K562 (cell line): ENCODE data around the gene ADAMTSL3. TPM values are rescaled to one million over a fixed set of nuclear protein-coding genes. Genes with fewer than 3 reads are reported as not detected.

Experiments used
- ATAC-seq: fragments of 200-7000 bp; cut with Tn5 transposase; 3 replicates; pipeline ENCODE4 v1.9.1; 2020; ENCODE audit warnings: moderate library complexity
- BruUV-seq: library from RNA; stranded (reverse); fragments of 400-500 nt; replicated peaks from 2 replicates; lab custom pipeline; 2021; lab: Mats Ljungman, UMichigan
- CTCF ChIA-PET: fragments of 300-600 bp; formaldehyde crosslinking; extraction: SDS; loops from one replicate; lab custom pipeline; 2021; ENCODE audit warnings: low intra/inter-chr PET ratio; lab: Yijun Ruan, JAX
- POLR2A ChIA-PET: fragments of 300-600, 350-650 bp; sonication (Branson Sonifier 250); formaldehyde crosslinking; extraction: SDS; loops from one replicate; lab custom pipeline; 2021; ENCODE audit warnings: antibody characterized with exemption, inconsistent platforms; lab: Yijun Ruan, JAX
- DNase-seq, 4 experiments: peaks; one replicate each; pipeline versions ENCODE4 v3.0.0 to v3.0.0-alpha.2; 2011 to 2018; ENCODE audit warnings: low spot score in 3 of 4, mixed read lengths in 3 of 4; ENCODE audit errors: extremely low read depth in 1 of 4
- FAIRE-seq: peaks from 2 replicates; lab custom pipeline; 2011; peaks lifted over from hg19 to GRCh38; lab: Jason Lieb, UNC
- H2AFZ ChIP-seq: 2 replicates; pipeline ENCODE4 v1.6.0; 2011; ENCODE audit warnings: low read depth, low read length, control low read depth, inconsistent platforms
- H3K27ac ChIP-seq: fragments of 200-600 bp; 3 replicates; pipeline ENCODE4 v1.8.0; 2011; ENCODE audit warnings: low read depth, mild to moderate bottlenecking, control low read depth, inconsistent platforms, low read length, moderate library complexity, mixed read lengths; ENCODE audit errors: extremely low read depth
- H3K27me3 ChIP-seq, 2 experiments: fragments of 300-600 bp in 1 of 2; 2 replicates in 1 of 2; 3 replicates in 1 of 2; pipeline versions ENCODE4 v1.6.0 to v1.8.0; 2011; ENCODE audit warnings: inconsistent platforms in 2 of 2, low read length in 2 of 2, mild to moderate bottlenecking in 1 of 2, mixed read lengths in 1 of 2, moderate library complexity in 1 of 2; ENCODE audit not compliant: control insufficient read depth in 2 of 2, insufficient read depth in 2 of 2
- H3K36me3 ChIP-seq: fragments of 300-600 bp; 3 replicates; pipeline ENCODE4 v1.8.0; 2011; ENCODE audit warnings: mild to moderate bottlenecking, low read length, inconsistent platforms; ENCODE audit not compliant: control insufficient read depth, insufficient read depth
- H3K4me1 ChIP-seq, 2 experiments: fragments of 200-600 bp in 1 of 2; replicated peaks in 1 of 2; 2 replicates in 1 of 2; 3 replicates in 1 of 2; pipeline versions ENCODE4 v1.5.1 to v1.8.0; 2011; ENCODE audit warnings: inconsistent platforms in 2 of 2, low read length in 2 of 2, mild to moderate bottlenecking in 1 of 2, mixed read lengths in 1 of 2, moderate library complexity in 1 of 2; ENCODE audit not compliant: control insufficient read depth in 2 of 2, insufficient read depth in 2 of 2
- H3K4me2 ChIP-seq: 2 replicates; pipeline ENCODE4 v1.6.1; 2011; ENCODE audit warnings: low read length, control low read depth, inconsistent platforms, mixed read lengths; ENCODE audit not compliant: insufficient read depth
- H3K4me3 ChIP-seq: fragments of 200-600 bp; sonication (generic), shearing (Covaris generic); 2 replicates; pipeline ENCODE4 v1.5.1; 2016; ENCODE audit warnings: control low read depth, inconsistent platforms
- H3K79me2 ChIP-seq: fragments of 200-600 bp; 3 replicates; pipeline ENCODE4 v1.8.0; 2011; ENCODE audit warnings: low read length, inconsistent platforms; ENCODE audit not compliant: control insufficient read depth, insufficient read depth
- H3K9ac ChIP-seq, 2 experiments: 2 replicates each; pipeline versions ENCODE4 v1.6.0 to v1.6.1; 2011; ENCODE audit warnings: low read depth in 2 of 2, low read length in 2 of 2, control low read depth in 1 of 2, inconsistent platforms in 1 of 2, mild to moderate bottlenecking in 1 of 2, mixed read lengths in 1 of 2; ENCODE audit not compliant: insufficient read depth in 1 of 2
- H3K9me1 ChIP-seq: one replicate; pipeline ENCODE4 v1.6.0; 2011; ENCODE audit warnings: inconsistent platforms, mild to moderate bottlenecking, low read length, moderate library complexity; ENCODE audit not compliant: control insufficient read depth, insufficient read depth
- H3K9me3 ChIP-seq: replicated peaks from 2 replicates; pipeline ENCODE4 v1.5.1; 2011; ENCODE audit warnings: low read depth, low read length, inconsistent platforms; ENCODE audit not compliant: control insufficient read depth, insufficient read depth
- H4K20me1 ChIP-seq: replicated peaks from 2 replicates; pipeline ENCODE4 v1.6.1; 2011; ENCODE audit warnings: low read length, inconsistent platforms, mixed read lengths; ENCODE audit not compliant: control insufficient read depth, insufficient read depth
- CBFA2T3 ChIP-seq: fragments of 450-650 bp; IDR thresholded peaks from 2 replicates; pipeline ENCODE4 v1.6.1; 2017
- COPS2 ChIP-seq: fragments of 450-650 bp; conservative IDR thresholded peaks from 2 replicates; pipeline ENCODE4 v1.6.1; 2016; ENCODE audit warnings: mild to moderate bottlenecking, moderate library complexity
- EP400 ChIP-seq: fragments of 450-650 bp; IDR thresholded peaks from 2 replicates; pipeline ENCODE4 v1.6.1; 2017; ENCODE audit warnings: antibody characterized with exemption, mild to moderate bottlenecking, moderate library complexity
- HINFP ChIP-seq: fragments of 450-650 bp; conservative IDR thresholded peaks from 2 replicates; pipeline ENCODE4 v1.6.1; 2016; ENCODE audit warnings: missing genetic modification characterization, low read depth, mild to moderate bottlenecking, control low read depth, missing compliant biosample characterization
- HNRNPUL1 ChIP-seq: fragments of 200-400 bp; formaldehyde crosslinking; IDR thresholded peaks from 2 replicates; pipeline ENCODE4 v1.6.1; 2017; ENCODE audit warnings: low read length
- HOXB6 ChIP-seq: fragments of 250-450 bp; sonication (Bioruptor Pico); IDR thresholded peaks from 2 replicates; pipeline ENCODE4 v1.5.1; 2022; ENCODE audit warnings: mild to moderate bottlenecking, borderline replicate concordance
- ILK ChIP-seq: fragments of 450-650 bp; IDR thresholded peaks from 2 replicates; pipeline ENCODE4 v1.6.1; 2016; ENCODE audit warnings: missing genetic modification characterization, low read depth, mild to moderate bottlenecking, missing compliant biosample characterization, moderate library complexity, borderline replicate concordance
- MCM3 ChIP-seq: fragments of 450-650 bp; IDR thresholded peaks from 2 replicates; pipeline ENCODE4 v1.6.1; 2016
- MYC ChIP-seq, 2 experiments: fragments of 250-450 bp in 1 of 2; sonication (Bioruptor Pico) in 1 of 2; IDR thresholded peaks; 2 replicates each; pipeline versions ENCODE4 v1.5.1 to v1.6.1; 2012 to 2021; ENCODE audit warnings: low read depth in 2 of 2, borderline replicate concordance in 1 of 2, improper control_type of control experiment in 1 of 2, low read length in 1 of 2, mild to moderate bottlenecking in 1 of 2, moderate library complexity in 1 of 2
- NFIC ChIP-seq: fragments of 450-650 bp; IDR thresholded peaks from 2 replicates; pipeline ENCODE4 v1.6.1; 2017; ENCODE audit warnings: mild to moderate bottlenecking, inconsistent platforms
- PURB ChIP-seq: sonication (generic); formaldehyde crosslinking; IDR thresholded peaks from 2 replicates; pipeline ENCODE4 v1.9.0; 2021; ENCODE audit warnings: low read depth, mild to moderate bottlenecking, missing genetic modification reagents
- SMAD2 ChIP-seq: fragments of 150-350 bp; IDR thresholded peaks from 2 replicates; pipeline ENCODE4 v1.6.1; 2014; ENCODE audit warnings: low read depth, mild to moderate bottlenecking, low read length
- SRSF3 ChIP-seq: fragments of 200-400 bp; formaldehyde crosslinking; IDR thresholded peaks from 2 replicates; pipeline ENCODE4 v1.6.1; 2016; ENCODE audit warnings: mild to moderate bottlenecking, low read length, moderate library complexity; ENCODE audit not compliant: insufficient read depth
- ZBTB8A ChIP-seq: fragments of 450-650 bp; IDR thresholded peaks from 2 replicates; pipeline ENCODE4 v1.6.1; 2018; ENCODE audit warnings: mild to moderate bottlenecking, moderate library complexity; ENCODE audit not compliant: partially characterized antibody
- ZNF140 ChIP-seq: fragments of 250-450 bp; sonication (Bioruptor Pico); IDR thresholded peaks from 2 replicates; pipeline ENCODE4 v1.8.0; 2021; ENCODE audit warnings: moderate library complexity, mild to moderate bottlenecking, inconsistent platforms
- ZNF324 ChIP-seq: fragments of 250-450 bp; sonication (Bioruptor Pico); IDR thresholded peaks from 2 replicates; pipeline ENCODE4 v1.4.0; 2020; ENCODE audit warnings: mild to moderate bottlenecking
- WGBS: fragments of 100-300 bp; shearing (Covaris generic); methylation state at CpG from one replicate; pipeline ENCODE4 v1.1.6; 2016; ENCODE audit warnings: low coverage, mixed read lengths; ENCODE audit not compliant: insufficient coverage; ENCODE audit errors: missing lambda C conversion rate; 5-methylcytosine and 5-hydroxymethylcytosine counted together
- in situ Hi-C: fragments of 300-500 bp; cut with MboI; formaldehyde crosslinking; loops from 4 replicates; pipeline ENCODE4 v1.15.0; 2018; ENCODE audit warnings: inconsistent platforms, mixed read lengths
- intact Hi-C: fragments of 100-400 bp; cut with micrococcal nuclease; formaldehyde crosslinking; loops from 2 replicates; pipeline ENCODE4 v1.14.2; 2022
- polyA plus RNA-seq, 8 experiments: library from polyadenylated mRNA; depleted of rRNA in 4 of 8; stranded (reverse) in 5 of 8; unstranded in 3 of 8; fragments of >200 nt; fragmentation: Nextera tagmentation in 2 of 8; fragmentation: Illumina TruSeq in 1 of 8; extraction: Ambion mirVana in 2 of 8; extraction: Trizol in 1 of 8; gene quantifications; 2 replicates each; pipeline versions ENCODE4 v1.2.1 to v1.2.3, GENCODE V29; 2011 to 2014; ENCODE audit warnings: inconsistent platforms in 1 of 8, missing spikeins in 1 of 8
- total RNA-seq, 7 experiments: library from RNA; depleted of rRNA in 6 of 7; stranded (reverse); fragments of >200 nt in 6 of 7; fragmentation: Illumina TruSeq in 2 of 7; extraction: Trizol in 2 of 7; gene quantifications; 2 replicates each; pipeline versions ENCODE4 v1.2.1 to v1.2.3, GENCODE V29; 2011 to 2021; ENCODE audit warnings: low replicate concordance in 1 of 7

Gene ADAMTSL3
- total and polyA plus RNA-seq, 9 of the 15 experiments (the other 6 are each of a cell fraction or from before 2014, with no cell fraction given): 0.01 to 0.18 (median 0.07) TPM; not detected in 3

- DNase-seq: no peak
- no peaks in the 10 kb centered on the region for H4K20me1 ChIP-seq
- no peak overlapping the region for H2AFZ ChIP-seq
- no peak overlapping the region for H3K4me2 ChIP-seq
- H3K27ac ChIP-seq: no peak overlapping the region
- POLR2A ChIA-PET: no interaction called here
- intact Hi-C loops: no loop called here
- no peak overlapping the region for H3K4me3 ChIP-seq
- no peaks in the 10 kb centered on the region for H3K27me3 ChIP-seq
- no peaks in the 10 kb centered on the region for H3K4me1 ChIP-seq
- TF ChIP-seq ZNF140 (CRISPR knock-in tag): no peak
- no peak for TF ChIP-seq HNRNPUL1
- TF ChIP-seq COPS2: no peak
- TF ChIP-seq SMAD2: no peak
- no peak for TF ChIP-seq MCM3
- H3K9ac ChIP-seq: no peak overlapping the region
- CTCF ChIA-PET: no interaction called here
- H3K36me3 ChIP-seq: no peaks in the 10 kb centered on the region
- H3K9me1 ChIP-seq: no peaks in the 10 kb centered on the region
- H3K79me2 ChIP-seq: no peaks in the 10 kb centered on the region
- no peak for FAIRE-seq
- no peaks in the 10 kb centered on the region for H3K9me3 ChIP-seq
- in situ Hi-C loops: no loop called here
- WGBS: 2% methylated on average over 6 of the region's 6 CpGs
- no peak for ATAC-seq
- BruUV-seq: no TSS peak
Observed at GRCh38 chr15:83999396-84000135, 345.6 kb downstream of the ADAMTSL3 start.

GRCh38 chr15:84001037-84001436 lies 347.1 kb downstream of the ADAMTSL3 start:
- in situ Hi-C loops: no loop called here
- H3K9me3 ChIP-seq: no peaks in the 10 kb centered on the region
- FAIRE-seq (no peak), ATAC-seq (no peak), DNase-seq (no peak)
- H3K4me1 ChIP-seq: no peaks in the 10 kb centered on the region
- WGBS: 1% methylated on average over 5 of the region's 5 CpGs
- H3K27ac ChIP-seq: no peak overlapping the region
- no peak overlapping the region for H2AFZ ChIP-seq
- H3K4me2 ChIP-seq: no peak overlapping the region
- CTCF ChIA-PET: no interaction called here
- POLR2A ChIA-PET: no interaction called here
- no peak overlapping the region for H3K4me3 ChIP-seq
- intact Hi-C loops: no loop called here
- H3K36me3 ChIP-seq: no peaks in the 10 kb centered on the region
- BruUV-seq: no TSS peak
- no peaks in the 10 kb centered on the region for H3K9me1 ChIP-seq
- no peaks in the 10 kb centered on the region for H3K79me2 ChIP-seq
- H4K20me1 ChIP-seq: no peaks in the 10 kb centered on the region
- H3K27me3 ChIP-seq: no peaks in the 10 kb centered on the region
- H3K9ac ChIP-seq: no peak overlapping the region
- TF ChIP-seq PURB (CRISPR knock-in tag) (no peak), ZBTB8A (no peak), NFIC (no peak), MYC (IDR thresholded peaks at IDR 0.05; ENCODE audit: low read depth, low read length) (no peak), MYC (CRISPR knock-in tag; IDR thresholded peaks at IDR 0.05; ENCODE audit: borderline replicate concordance, low read depth) (no peak), HINFP (tag) (no peak), HOXB6 (CRISPR knock-in tag) (no peak), ZNF324 (CRISPR knock-in tag) (no peak), EP400 (no peak), ILK (tag) (no peak), CBFA2T3 (no peak), SRSF3 (no peak)
